HCEC 1CT (cell line): ENCODE data around the gene SATB1.
"Not testable (repeated sequence)": the region's sequence is repeated elsewhere in the genome, so short reads cannot be mapped to it uniquely, and the experiment has no call there.

Experiments
- DNase-seq: peaks from one replicate; pipeline ENCODE4 v3.0.0-alpha.2; 2017

SATB1 gene

GRCh38 chr3:18349197-18349798 is 75.8 kb downstream of the SATB1 start:
- DNase-seq = no peak

- no peak for DNase-seq
These were observed 79.0 kb downstream of the SATB1 start for GRCh38 chr3:18346097-18346496.

- DNase-seq = no peak
These were observed 80.1 kb downstream of the SATB1 start for GRCh38 chr3:18345015-18345367.

- DNase-seq = no peak
These were observed 80.7 kb downstream of the SATB1 start for GRCh38 chr3:18344306-18345014.

- DNase-seq = no peak
These were observed 81.3 kb downstream of the SATB1 start for GRCh38 chr3:18343809-18344208.

DNA sequence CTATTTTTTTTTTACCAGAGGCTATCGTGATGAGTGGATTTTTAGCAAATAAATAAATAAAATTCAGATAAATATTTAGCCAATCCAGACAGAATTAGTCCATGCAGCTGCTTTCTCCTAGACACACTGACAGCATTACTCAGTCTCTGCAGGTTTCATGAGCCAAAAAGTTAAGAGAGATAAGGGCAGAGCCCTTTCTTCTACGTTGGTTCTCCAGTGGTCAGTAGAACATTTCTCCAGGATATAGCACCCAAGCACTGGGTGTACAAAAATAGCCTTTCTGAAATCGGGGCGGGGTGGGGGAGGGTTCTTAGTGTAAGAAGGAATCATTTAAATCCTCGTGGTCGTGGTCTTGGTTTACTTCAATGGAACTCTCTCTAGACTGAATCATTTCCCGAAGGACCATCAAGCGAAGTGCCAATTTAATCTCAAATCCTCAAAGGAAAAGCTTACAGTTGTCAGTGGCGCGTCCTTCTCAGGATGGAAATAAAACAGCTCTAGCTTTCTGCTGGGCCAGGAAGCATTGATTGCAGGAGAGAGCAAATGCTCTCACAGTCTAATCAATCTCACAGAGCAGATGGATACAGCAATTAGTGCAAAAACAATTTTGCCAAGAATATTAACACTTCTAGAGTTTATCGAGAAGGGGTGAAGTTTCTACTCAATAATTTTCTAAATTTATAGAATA is 86.2 kb downstream of the SATB1 start:
- DNase-seq = no peak

- no peak for DNase-seq
These were observed 87.9 kb downstream of the SATB1 start for GRCh38 chr3:18337231-18337630.

DNA sequence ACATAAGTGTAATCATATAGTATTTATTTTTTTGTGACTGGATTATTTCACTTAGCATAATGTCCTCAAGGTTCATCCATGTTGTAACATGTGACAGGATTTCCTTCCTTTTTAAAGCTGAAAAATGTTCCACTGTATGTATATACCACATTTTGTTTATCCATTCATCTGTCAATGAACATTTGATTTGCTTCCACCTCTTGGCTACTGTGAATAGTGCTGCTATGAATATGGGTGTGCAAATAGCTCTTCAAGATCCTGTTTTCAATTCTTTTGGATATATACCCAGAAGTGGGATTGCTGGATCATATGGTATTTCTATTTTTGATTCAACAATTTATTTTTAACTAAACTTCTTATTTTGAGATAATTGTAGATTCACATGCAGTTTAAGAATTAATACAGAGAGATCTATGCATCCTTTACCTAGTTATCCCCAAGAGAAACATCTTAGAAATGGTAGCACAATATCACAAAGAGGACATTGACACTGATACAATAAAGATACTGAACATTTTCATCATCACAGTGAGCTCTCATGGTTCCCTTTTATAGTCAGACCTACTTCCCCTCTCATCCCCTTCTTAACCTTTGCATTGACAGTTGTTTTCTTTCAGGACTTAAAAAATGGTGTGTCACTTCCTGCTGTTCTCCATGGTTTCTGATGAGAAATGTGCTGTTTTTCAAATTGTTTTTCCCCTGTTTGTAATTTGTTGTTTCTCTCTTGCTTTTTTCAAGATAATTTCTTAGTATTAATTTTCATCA is 90.1 kb downstream of the SATB1 start:
- peak; percentile 4 for DNase-seq

- DNase-seq = not testable (repeated sequence)
These were observed 94.2 kb downstream of the SATB1 start for GRCh38 chr3:18330772-18331441.

DNA sequence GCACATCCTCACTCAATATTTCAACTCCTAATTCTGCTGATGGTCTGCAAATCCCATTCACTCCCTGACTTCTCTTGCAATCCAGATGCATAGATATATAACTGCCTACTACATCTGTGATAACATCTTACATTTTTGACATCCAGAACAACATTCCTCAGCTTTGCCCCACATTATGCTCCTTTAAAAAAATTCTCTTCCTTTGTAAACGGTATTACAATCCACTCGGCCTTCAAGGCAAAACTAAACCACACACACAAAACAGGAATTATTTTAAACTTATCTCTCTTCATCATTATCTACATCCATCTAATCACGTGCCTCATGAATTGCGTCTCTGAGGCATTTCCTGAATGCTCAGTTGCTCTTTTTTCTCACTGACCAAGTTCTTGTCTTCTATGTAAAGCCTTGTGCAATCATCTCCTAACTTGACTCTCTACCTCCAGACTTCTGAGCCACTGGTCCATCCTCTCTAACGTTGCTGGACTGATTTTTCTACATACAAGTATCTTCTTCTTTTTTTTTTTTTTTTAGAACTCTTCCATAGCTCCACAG is 117.0 kb downstream of the SATB1 start:
- DNase-seq = no peak

DNA sequence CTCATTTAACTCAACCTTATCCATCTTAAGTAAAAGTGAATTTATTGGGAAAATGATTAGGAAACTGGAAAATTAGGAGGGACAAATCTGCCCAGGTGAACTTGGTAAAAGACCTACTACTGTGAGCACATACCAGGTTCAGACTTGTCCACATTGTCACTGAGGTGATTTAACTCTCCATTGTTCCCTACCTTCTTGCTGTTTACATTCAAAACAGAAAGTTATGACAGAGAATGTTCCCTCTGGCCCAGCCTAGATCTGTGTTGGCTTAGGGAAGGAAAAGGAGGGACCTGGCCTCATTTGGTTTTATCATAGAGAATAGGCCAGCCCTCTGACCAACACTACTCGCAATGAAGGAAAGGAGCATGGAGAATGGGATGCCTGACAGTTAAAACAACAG is 117.6 kb downstream of the SATB1 start:
- no peak for DNase-seq

- DNase-seq = peak; percentile 70
These were observed 122.6 kb downstream of the SATB1 start for GRCh38 chr3:18302517-18302916.

- DNase-seq = no peak
These were observed 123.4 kb downstream of the SATB1 start for GRCh38 chr3:18301781-18302180.

GRCh38 chr3:18300916-18301315 is 124.2 kb downstream of the SATB1 start:
- DNase-seq = peak; percentile 11

- no peak for DNase-seq
These were observed 128.0 kb downstream of the SATB1 start for GRCh38 chr3:18297126-18297525.
